ENCODE results near the gene FBXL7.

DNA sequence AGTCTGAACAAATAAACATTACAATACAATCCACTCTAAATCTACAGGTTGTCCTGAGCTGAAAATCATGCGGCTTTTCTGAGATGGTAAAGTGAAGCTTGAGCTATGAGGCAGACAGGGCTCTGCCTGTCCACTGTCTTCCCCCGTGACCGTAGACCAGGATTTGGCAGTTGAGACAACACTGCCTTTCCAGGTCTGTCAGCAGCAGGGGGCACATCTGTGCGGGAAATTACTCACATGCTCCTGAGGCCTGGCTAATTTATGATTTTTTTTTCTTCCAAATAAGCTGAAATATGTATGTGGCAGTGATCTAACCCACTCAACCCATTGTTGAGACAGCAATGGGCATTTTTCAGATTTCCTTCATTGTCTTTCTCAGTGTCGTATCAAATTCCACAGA lies 307.9 kb downstream of the FBXL7 start:
- TF ChIP-seq, protein P1, sequence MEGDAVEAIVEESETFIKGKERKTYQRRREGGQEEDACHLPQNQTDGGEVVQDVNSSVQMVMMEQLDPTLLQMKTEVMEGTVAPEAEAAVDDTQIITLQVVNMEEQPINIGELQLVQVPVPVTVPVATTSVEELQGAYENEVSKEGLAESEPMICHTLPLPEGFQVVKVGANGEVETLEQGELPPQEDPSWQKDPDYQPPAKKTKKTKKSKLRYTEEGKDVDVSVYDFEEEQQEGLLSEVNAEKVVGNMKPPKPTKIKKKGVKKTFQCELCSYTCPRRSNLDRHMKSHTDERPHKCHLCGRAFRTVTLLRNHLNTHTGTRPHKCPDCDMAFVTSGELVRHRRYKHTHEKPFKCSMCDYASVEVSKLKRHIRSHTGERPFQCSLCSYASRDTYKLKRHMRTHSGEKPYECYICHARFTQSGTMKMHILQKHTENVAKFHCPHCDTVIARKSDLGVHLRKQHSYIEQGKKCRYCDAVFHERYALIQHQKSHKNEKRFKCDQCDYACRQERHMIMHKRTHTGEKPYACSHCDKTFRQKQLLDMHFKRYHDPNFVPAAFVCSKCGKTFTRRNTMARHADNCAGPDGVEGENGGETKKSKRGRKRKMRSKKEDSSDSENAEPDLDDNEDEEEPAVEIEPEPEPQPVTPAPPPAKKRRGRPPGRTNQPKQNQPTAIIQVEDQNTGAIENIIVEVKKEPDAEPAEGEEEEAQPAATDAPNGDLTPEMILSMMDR (IDR thresholded peaks at IDR 0.05): no peak
- TF ChIP-seq, protein P2, sequence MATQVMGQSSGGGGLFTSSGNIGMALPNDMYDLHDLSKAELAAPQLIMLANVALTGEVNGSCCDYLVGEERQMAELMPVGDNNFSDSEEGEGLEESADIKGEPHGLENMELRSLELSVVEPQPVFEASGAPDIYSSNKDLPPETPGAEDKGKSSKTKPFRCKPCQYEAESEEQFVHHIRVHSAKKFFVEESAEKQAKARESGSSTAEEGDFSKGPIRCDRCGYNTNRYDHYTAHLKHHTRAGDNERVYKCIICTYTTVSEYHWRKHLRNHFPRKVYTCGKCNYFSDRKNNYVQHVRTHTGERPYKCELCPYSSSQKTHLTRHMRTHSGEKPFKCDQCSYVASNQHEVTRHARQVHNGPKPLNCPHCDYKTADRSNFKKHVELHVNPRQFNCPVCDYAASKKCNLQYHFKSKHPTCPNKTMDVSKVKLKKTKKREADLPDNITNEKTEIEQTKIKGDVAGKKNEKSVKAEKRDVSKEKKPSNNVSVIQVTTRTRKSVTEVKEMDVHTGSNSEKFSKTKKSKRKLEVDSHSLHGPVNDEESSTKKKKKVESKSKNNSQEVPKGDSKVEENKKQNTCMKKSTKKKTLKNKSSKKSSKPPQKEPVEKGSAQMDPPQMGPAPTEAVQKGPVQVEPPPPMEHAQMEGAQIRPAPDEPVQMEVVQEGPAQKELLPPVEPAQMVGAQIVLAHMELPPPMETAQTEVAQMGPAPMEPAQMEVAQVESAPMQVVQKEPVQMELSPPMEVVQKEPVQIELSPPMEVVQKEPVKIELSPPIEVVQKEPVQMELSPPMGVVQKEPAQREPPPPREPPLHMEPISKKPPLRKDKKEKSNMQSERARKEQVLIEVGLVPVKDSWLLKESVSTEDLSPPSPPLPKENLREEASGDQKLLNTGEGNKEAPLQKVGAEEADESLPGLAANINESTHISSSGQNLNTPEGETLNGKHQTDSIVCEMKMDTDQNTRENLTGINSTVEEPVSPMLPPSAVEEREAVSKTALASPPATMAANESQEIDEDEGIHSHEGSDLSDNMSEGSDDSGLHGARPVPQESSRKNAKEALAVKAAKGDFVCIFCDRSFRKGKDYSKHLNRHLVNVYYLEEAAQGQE (IDR thresholded peaks at IDR 0.05; ENCODE audit: insufficient read depth in 1 of 2, low read depth in 2 of 2, low read length in 1 of 2): no peak

All from Panc1 (cell line).